IMR-90 (cell line): ENCODE measurements around the gene NCKAP5L. TPM values are rescaled to one million over a fixed set of nuclear protein-coding genes. Genes with fewer than 3 reads are reported as not detected.

ENCODE experiments used
- ATAC-seq: fragments of 200-7000 bp; cut with Tn5 transposase; 2 replicates; pipeline ENCODE4 v1.9.1; 2020; ENCODE audit warnings: low read depth, mild to moderate bottlenecking, moderate library complexity
- BruUV-seq: library from RNA; stranded (reverse); fragments of 400-500 nt; replicated peaks from 2 replicates; lab custom pipeline; 2021; lab: Mats Ljungman, UMichigan
- CTCF ChIA-PET: fragments of 300-600 bp; formaldehyde crosslinking; extraction: SDS; loops from one replicate; lab custom pipeline; 2021; ENCODE audit warnings: antibody characterized with exemption; lab: Yijun Ruan, JAX
- POLR2A ChIA-PET: fragments of 300-600 bp; sonication (Branson Sonifier 250); formaldehyde crosslinking; loops from one replicate; lab custom pipeline; 2022; ENCODE audit warnings: antibody characterized with exemption; ENCODE audit not compliant: unreplicated experiment; lab: Charles Lee
- DNase-seq: peaks from one replicate; pipeline ENCODE4 v3.0.0; 2013
- H2AFZ ChIP-seq: replicated peaks from 2 replicates; pipeline ENCODE3; 2013; ENCODE audit warnings: low read length, mild to moderate bottlenecking; ENCODE audit not compliant: poor library complexity
- H2AK5ac ChIP-seq: 2 replicates; pipeline ENCODE4 v1.6.1; 2013; ENCODE audit warnings: low read depth, low read length, inconsistent platforms
- H2AK9ac ChIP-seq: replicated peaks from 2 replicates; pipeline ENCODE3; 2013; ENCODE audit warnings: mild to moderate bottlenecking, low read depth, low read length, moderate library complexity; ENCODE audit not compliant: poor library complexity
- H2BK120ac ChIP-seq: 2 replicates; pipeline ENCODE4 v1.6.1; 2013; ENCODE audit warnings: low read depth, low read length, inconsistent platforms
- H2BK15ac ChIP-seq: 3 replicates; pipeline ENCODE4 v1.6.1; 2013; ENCODE audit warnings: low read depth, low read length, inconsistent platforms
- H2BK20ac ChIP-seq: 2 replicates; pipeline ENCODE4 v1.6.1; 2013; ENCODE audit warnings: low read depth, mild to moderate bottlenecking, inconsistent platforms, low read length, moderate library complexity
- H2BK5ac ChIP-seq: 2 replicates; pipeline ENCODE4 v1.6.1; 2013; ENCODE audit warnings: mild to moderate bottlenecking, low read depth, low read length, inconsistent platforms; ENCODE audit not compliant: poor library complexity, severe bottlenecking
- H3K14ac ChIP-seq: replicated peaks from 2 replicates; pipeline ENCODE4 v1.6.1; 2013; ENCODE audit warnings: low read depth, low read length, inconsistent platforms
- H3K18ac ChIP-seq: 2 replicates; pipeline ENCODE4 v1.6.1; 2013; ENCODE audit warnings: low read depth, low read length, control low read depth
- H3K23ac ChIP-seq: 2 replicates; pipeline ENCODE4 v1.6.1; 2013; ENCODE audit warnings: low read depth, low read length, inconsistent platforms
- H3K27ac ChIP-seq: 2 replicates; pipeline ENCODE4 v1.5.1; 2013; ENCODE audit warnings: mild to moderate bottlenecking, control low read depth, low read length; ENCODE audit not compliant: insufficient read depth
- H3K27me3 ChIP-seq: 2 replicates; pipeline ENCODE4 v1.6.1; 2013; ENCODE audit warnings: low read length; ENCODE audit not compliant: control insufficient read depth, insufficient read depth
- H3K36me3 ChIP-seq: 2 replicates; pipeline ENCODE4 v1.6.1; 2013; ENCODE audit warnings: low read length, mixed read lengths; ENCODE audit not compliant: control insufficient read depth, insufficient read depth
- H3K4ac ChIP-seq: 2 replicates; pipeline ENCODE4 v1.6.1; 2013; ENCODE audit warnings: low read depth, low read length, inconsistent platforms
- H3K4me1 ChIP-seq: 2 replicates; pipeline ENCODE4 v1.6.1; 2013; ENCODE audit warnings: low read length, mixed read lengths; ENCODE audit not compliant: control insufficient read depth, insufficient read depth
- H3K4me2 ChIP-seq: 2 replicates; pipeline ENCODE4 v1.6.1; 2013; ENCODE audit warnings: low read depth, mild to moderate bottlenecking, control low read depth, low read length, moderate library complexity
- H3K4me3 ChIP-seq: 2 replicates; pipeline ENCODE4 v1.5.1; 2013; ENCODE audit warnings: low read depth, mild to moderate bottlenecking, control low read depth, low read length, moderate library complexity; ENCODE audit not compliant: insufficient read depth
- H3K56ac ChIP-seq: 2 replicates; pipeline ENCODE4 v1.6.1; 2013; ENCODE audit warnings: low read length, inconsistent platforms; ENCODE audit not compliant: insufficient read depth; ENCODE audit errors: extremely low read depth
- H3K79me1 ChIP-seq, 2 experiments: 2 replicates each; pipeline ENCODE4 v1.6.1; 2013; ENCODE audit warnings: low read length in 2 of 2, inconsistent platforms in 1 of 2, low read depth in 1 of 2
- H3K9ac ChIP-seq: 2 replicates; pipeline ENCODE4 v1.6.1; 2013; ENCODE audit warnings: low read depth, low read length, control low read depth
- H3K9me1 ChIP-seq: 2 replicates; pipeline ENCODE4 v1.6.1; 2013; ENCODE audit warnings: low read length, inconsistent platforms; ENCODE audit not compliant: insufficient read depth
- H3K9me3 ChIP-seq: 2 replicates; pipeline ENCODE4 v1.6.1; 2013; ENCODE audit warnings: low read length; ENCODE audit not compliant: control insufficient read depth, insufficient read depth
- H4K20me1 ChIP-seq: 2 replicates; pipeline ENCODE4 v1.6.1; 2013; ENCODE audit warnings: low read length, inconsistent platforms; ENCODE audit not compliant: insufficient read depth
- H4K5ac ChIP-seq: 2 replicates; pipeline ENCODE4 v1.6.1; 2013; ENCODE audit warnings: mild to moderate bottlenecking, low read depth, low read length, control low read depth
- H4K8ac ChIP-seq, 2 experiments: 2 replicates each; pipeline ENCODE4 v1.6.1; 2013; ENCODE audit warnings: low read depth in 2 of 2, low read length in 2 of 2, control low read depth in 1 of 2, inconsistent platforms in 1 of 2
- H4K91ac ChIP-seq: 2 replicates; pipeline ENCODE4 v1.6.1; 2013; ENCODE audit warnings: low read depth, low read length, inconsistent platforms; ENCODE audit not compliant: insufficient read depth
- FOS ChIP-seq: fragments of 150-350 bp; IDR thresholded peaks from 2 replicates; pipeline ENCODE4 v1.6.1; 2016; ENCODE audit warnings: low read depth, low read length
- MXI1 ChIP-seq: IDR thresholded peaks from 2 replicates; pipeline ENCODE4 v1.6.1; 2012; ENCODE audit warnings: low read depth, mild to moderate bottlenecking, low read length, moderate library complexity, borderline replicate concordance
- POLR2A ChIP-seq: IDR thresholded peaks from 2 replicates; pipeline ENCODE4 v1.6.1; 2012; ENCODE audit warnings: mild to moderate bottlenecking, low read depth, low read length
- RAD21 ChIP-seq: IDR thresholded peaks from 2 replicates; pipeline ENCODE4 v1.6.1; 2012; ENCODE audit warnings: low read length, improper control_type of control experiment
- RCOR1 ChIP-seq: IDR thresholded peaks from 2 replicates; pipeline ENCODE4 v1.6.1; 2012; ENCODE audit warnings: mild to moderate bottlenecking, low read length, improper control_type of control experiment; ENCODE audit not compliant: insufficient replicate concordance
- RFX5 ChIP-seq: IDR thresholded peaks from 2 replicates; pipeline ENCODE4 v1.8.0; 2012; ENCODE audit warnings: low read depth, mild to moderate bottlenecking, low read length, moderate library complexity
- SMC3 ChIP-seq: fragments of 150-350 bp; IDR thresholded peaks from 2 replicates; pipeline ENCODE4 v1.6.1; 2016; ENCODE audit warnings: low read depth, mild to moderate bottlenecking, antibody characterized with exemption, low read length, moderate library complexity
- WGBS, 2 experiments: methylation state at CpG; one replicate each; pipeline versions ENCODE4 v1.1.5 to v1.1.7; 2013; ENCODE audit warnings: missing lambda C conversion rate in 2 of 2; ENCODE audit not compliant: insufficient read length in 1 of 2; ENCODE audit errors: extremely low coverage in 2 of 2; 5-methylcytosine and 5-hydroxymethylcytosine counted together
- dilution Hi-C: fragments of 300-500 bp; cut with HindIII; formaldehyde crosslinking; loops from one replicate; pipeline ENCODE4 v1.14.3; 2018; ENCODE audit warnings: low sequenced_read_pairs; ENCODE audit not compliant: unreplicated experiment
- in situ Hi-C: fragments of 300-500 bp; cut with MboI; formaldehyde crosslinking; loops from 3 replicates; pipeline ENCODE4 v1.14.3; 2019; ENCODE audit warnings: low sequenced_read_pairs, inconsistent platforms, mixed read lengths
- intact Hi-C: fragments of 100-400 bp; cut with micrococcal nuclease; formaldehyde crosslinking; loops from 2 replicates; pipeline ENCODE4 v1.10.0; 2022
- polyA plus RNA-seq, 3 experiments: library from polyadenylated mRNA; depleted of rRNA; stranded (reverse); fragments of >200 nt; gene quantifications; 2 replicates each; pipeline ENCODE4 v1.2.3, GENCODE V29; 2012; ENCODE audit warnings: low replicate concordance in 1 of 3
- total RNA-seq: library from RNA; depleted of rRNA; stranded (reverse); fragments of >200 nt; gene quantifications from 2 replicates; pipeline ENCODE4 v1.2.3, GENCODE V29; 2012
- TF ChIP-seq, protein P1 (sequence below): conservative IDR thresholded peaks from 2 replicates; pipeline ENCODE4 v1.5.1; 2012; ENCODE audit warnings: mild to moderate bottlenecking, low read depth, low read length, improper control_type of control experiment
- TF ChIP-seq, protein P2 (sequence below): fragments of 150-350 bp; IDR thresholded peaks from 2 replicates; pipeline ENCODE4 v1.6.1; 2016; ENCODE audit warnings: low read depth, mild to moderate bottlenecking, low read length, moderate library complexity, borderline replicate concordance

Gene NCKAP5L
- total and polyA plus RNA-seq, 2 of the 4 experiments (the other 2 are of a cell fraction): 6.1 to 14.4 TPM

GRCh38 chr12:49762468-49762847 lies 65.8 kb downstream of the NCKAP5L start:
- Histone ChIP-seq H2BK15ac (no peak overlapping the region), H3K14ac (no peak overlapping the region), H2AK9ac (no peak overlapping the region), H4K20me1 (peaks cover 26% of the 10 kb centered on the region), H3K27me3 (no peaks in the 10 kb centered on the region), H3K4me1 (no peaks in the 10 kb centered on the region), H2AFZ (no peak overlapping the region), H3K9me3 (no peaks in the 10 kb centered on the region), H3K27ac (no peak overlapping the region), H2BK5ac (no peak overlapping the region), H3K4me3 (no peak overlapping the region), H3K18ac (no peak overlapping the region), H4K5ac (no peak overlapping the region), H2BK120ac (no peak overlapping the region), H4K91ac (no peak overlapping the region), H4K8ac (no peak overlapping the region), H2BK20ac (no peak overlapping the region), H3K9ac (no peak overlapping the region), H3K36me3 (peaks cover 61% of the 10 kb centered on the region), H3K56ac (no peak overlapping the region), H3K9me1 (peaks cover 1% of the 10 kb centered on the region; the same call in 1 of the 2 replicates), H3K79me1 (peaks cover 18 to 44% of the 10 kb centered on the region in 2 experiments), H3K4ac (no peak overlapping the region), H3K4me2 (no peak overlapping the region), H2AK5ac (no peak overlapping the region), H3K23ac (no peak overlapping the region)
- no CpG with 5 or more reads among the region's 5 CpGs for WGBS, 2 experiments
- intact Hi-C loops: loop anchor here (2.0 kb wide), 1 partner anchor 126 kb away; no protein-coding TSS in a partner anchor
- TF ChIP-seq FOS (no peak), RAD21 (no peak), POLR2A (no peak), MXI1 (no peak), RCOR1 (no peak), RFX5 (no peak), SMC3 (no peak)
- TF ChIP-seq, protein P1, sequence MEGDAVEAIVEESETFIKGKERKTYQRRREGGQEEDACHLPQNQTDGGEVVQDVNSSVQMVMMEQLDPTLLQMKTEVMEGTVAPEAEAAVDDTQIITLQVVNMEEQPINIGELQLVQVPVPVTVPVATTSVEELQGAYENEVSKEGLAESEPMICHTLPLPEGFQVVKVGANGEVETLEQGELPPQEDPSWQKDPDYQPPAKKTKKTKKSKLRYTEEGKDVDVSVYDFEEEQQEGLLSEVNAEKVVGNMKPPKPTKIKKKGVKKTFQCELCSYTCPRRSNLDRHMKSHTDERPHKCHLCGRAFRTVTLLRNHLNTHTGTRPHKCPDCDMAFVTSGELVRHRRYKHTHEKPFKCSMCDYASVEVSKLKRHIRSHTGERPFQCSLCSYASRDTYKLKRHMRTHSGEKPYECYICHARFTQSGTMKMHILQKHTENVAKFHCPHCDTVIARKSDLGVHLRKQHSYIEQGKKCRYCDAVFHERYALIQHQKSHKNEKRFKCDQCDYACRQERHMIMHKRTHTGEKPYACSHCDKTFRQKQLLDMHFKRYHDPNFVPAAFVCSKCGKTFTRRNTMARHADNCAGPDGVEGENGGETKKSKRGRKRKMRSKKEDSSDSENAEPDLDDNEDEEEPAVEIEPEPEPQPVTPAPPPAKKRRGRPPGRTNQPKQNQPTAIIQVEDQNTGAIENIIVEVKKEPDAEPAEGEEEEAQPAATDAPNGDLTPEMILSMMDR: no peak
- TF ChIP-seq, protein P2, sequence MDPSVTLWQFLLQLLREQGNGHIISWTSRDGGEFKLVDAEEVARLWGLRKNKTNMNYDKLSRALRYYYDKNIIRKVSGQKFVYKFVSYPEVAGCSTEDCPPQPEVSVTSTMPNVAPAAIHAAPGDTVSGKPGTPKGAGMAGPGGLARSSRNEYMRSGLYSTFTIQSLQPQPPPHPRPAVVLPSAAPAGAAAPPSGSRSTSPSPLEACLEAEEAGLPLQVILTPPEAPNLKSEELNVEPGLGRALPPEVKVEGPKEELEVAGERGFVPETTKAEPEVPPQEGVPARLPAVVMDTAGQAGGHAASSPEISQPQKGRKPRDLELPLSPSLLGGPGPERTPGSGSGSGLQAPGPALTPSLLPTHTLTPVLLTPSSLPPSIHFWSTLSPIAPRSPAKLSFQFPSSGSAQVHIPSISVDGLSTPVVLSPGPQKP: no peak
- ChIA-PET POLR2A (interaction anchor here (0.5 kb wide), 1 partner anchor 139 kb away, joined by 5 read pairs; the partner anchor contains the start of gene PRPF40B), CTCF (interaction anchor here (1.0 to 1.3 kb wide), 2 partner anchors 9 to 18 kb away, joined by 5 to 7 read pairs; no protein-coding TSS in a partner anchor)
- dilution Hi-C loops: no loop called here
- ATAC-seq (no peak), DNase-seq (no peak)
- BruUV-seq: no TSS peak
- in situ Hi-C loops: no loop called here
